ENCODE measurements around the gene PDF.
A peak's percentile ranks its signal among the peaks of the same experiment; 100 is the strongest.
"Not testable (repeated sequence)": the region's sequence is repeated elsewhere in the genome, so short reads cannot be mapped to it uniquely, and the experiment has no call there.

The PDF gene, protein sequence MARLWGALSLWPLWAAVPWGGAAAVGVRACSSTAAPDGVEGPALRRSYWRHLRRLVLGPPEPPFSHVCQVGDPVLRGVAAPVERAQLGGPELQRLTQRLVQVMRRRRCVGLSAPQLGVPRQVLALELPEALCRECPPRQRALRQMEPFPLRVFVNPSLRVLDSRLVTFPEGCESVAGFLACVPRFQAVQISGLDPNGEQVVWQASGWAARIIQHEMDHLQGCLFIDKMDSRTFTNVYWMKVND

DNA sequence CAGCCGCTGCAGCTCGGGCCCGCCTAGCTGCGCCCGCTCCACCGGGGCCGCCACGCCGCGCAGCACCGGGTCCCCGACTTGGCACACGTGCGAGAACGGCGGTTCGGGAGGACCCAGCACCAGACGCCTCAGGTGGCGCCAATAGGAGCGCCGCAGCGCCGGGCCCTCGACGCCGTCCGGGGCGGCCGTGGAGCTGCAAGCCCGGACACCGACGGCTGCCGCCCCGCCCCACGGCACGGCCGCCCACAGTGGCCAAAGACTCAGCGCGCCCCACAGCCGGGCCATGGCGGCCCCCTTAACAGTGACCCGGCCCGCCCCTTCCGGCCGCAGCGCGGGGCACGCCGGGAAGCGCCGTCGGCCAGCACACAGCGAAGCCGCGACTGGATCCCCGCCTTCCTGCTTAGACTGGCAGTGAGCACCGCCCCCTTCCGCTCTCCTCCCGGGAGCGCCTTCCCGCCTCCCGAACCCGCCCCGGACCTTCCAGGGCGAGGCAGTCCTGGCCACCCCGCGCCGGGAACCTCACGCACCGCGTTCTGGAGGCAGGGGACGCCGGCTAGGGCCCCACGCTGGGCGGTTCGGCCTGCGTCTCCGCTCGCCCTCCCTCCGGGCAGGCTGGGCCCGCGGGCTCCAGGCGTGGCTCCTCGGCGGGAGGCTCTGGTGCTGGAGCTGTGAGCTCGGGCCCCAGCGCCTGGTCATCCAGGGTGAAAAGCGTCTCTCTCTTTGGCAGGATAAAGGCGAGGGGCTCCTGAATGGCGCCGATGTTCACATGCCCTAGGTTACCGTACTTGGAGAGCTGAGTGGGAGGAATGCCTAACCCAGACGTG lies at the start of gene PDF:
TSS of gene PDF (minus strand) at position 303 of the 824 bp plus-strand sequence. CDS start at position 285, 18 bp downstream.
- DNase-seq: peak; percentile 67

DNA sequence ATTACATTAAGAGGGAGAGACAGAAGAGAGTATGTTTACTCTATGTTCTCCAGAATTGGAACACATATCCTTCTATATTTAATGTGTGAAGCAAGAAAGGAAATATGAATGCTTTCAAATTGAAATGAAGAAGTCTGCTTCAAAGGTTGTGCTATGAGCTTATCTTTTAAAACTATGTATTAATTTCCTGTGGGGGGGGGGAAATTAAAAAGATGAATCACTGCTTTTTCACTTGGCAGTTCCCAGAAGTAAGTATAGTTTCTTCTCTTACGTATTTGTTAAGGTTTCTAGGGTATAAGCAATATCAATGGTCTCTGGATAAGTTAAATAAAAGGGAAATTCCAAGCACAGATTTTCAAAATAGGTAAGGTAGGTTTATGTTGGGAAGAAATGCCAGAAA lies 48.4 kb upstream of the PDF start:
- DNase-seq: no peak

DNA sequence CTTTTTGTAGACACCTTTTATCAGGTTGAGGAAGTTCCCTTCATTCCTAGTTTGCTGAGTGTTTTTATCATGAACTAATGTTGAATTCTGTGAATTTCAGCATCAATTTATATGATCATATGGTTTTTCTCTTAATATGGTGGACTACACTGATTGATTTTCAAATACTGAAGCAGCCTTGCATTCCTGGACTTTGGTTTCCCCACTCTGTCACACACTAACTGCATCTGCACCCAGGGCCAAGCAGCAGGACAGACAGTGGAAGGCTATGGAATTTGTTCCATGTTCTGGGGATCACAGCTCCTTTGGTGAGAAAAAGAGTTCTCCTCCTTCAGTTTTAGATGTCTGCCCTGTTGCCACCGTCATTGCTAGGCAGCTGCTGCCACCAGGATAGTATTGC lies 47.6 kb upstream of the PDF start:
- DNase-seq: no peak

GRCh38 chr16:69376393-69377059 lies 46.1 kb upstream of the PDF start:
- DNase-seq: no peak

GRCh38 chr16:69373019-69373418 lies 42.6 kb upstream of the PDF start:
- no peak for DNase-seq

DNA sequence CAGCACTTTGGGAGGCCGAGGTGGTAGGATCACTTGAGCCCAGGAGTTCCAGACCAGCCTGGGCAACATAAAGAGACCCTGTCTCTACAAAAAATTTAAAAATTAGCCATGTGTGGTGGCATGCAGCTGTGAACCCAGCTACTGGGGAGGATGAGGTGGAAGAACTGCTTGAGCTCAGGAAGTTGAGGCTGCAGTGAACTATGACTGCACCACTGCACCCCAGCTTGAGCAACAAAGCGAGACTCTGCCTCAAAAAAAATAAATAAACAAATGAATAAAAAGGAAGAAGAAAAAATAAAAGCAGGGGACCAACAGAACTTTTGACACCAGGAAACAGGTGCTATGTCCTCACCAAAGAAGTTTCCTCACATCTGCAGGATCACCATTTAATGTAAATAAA lies 41.2 kb upstream of the PDF start:
- DNase-seq: no peak

DNA sequence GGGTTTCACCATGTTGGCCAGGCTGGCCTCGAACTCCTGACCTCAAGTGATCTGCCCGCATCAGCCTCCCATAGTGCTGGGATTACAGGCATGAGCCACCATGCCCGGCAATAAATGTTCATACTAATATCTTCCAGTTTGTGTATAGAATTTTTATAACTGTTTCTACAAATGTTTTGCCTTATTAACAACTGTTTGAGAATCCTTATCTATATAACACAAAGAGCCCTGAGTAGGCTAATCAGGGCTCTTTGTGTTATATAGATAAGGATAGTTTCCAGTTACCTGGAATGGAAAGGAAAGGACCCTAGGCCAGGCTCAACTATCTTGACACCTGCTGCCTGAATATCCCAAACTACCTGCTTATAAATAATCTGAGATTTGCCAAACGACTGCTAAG lies 38.5 kb upstream of the PDF start:
- DNase-seq: no peak

DNA sequence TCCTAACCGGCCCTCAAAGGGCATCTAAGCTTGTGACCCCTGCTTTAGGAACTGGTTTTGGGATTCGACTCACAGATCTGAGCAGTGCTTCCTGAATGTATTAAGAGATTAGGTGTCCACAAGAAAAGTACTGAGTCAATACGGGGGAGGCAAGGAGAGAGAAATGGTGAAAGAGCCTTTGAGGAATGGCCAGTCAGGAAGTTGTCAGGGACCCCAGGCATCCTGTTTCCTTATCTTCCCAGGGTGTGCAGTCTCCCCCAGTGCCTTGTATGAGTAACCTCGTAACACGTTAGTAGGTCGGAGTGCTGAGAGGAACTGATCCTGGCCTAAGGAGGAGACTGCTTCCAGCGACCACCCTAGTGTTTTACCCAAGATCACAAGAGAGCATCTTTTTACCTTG lies 37.6 kb upstream of the PDF start:
- no peak for DNase-seq

DNA sequence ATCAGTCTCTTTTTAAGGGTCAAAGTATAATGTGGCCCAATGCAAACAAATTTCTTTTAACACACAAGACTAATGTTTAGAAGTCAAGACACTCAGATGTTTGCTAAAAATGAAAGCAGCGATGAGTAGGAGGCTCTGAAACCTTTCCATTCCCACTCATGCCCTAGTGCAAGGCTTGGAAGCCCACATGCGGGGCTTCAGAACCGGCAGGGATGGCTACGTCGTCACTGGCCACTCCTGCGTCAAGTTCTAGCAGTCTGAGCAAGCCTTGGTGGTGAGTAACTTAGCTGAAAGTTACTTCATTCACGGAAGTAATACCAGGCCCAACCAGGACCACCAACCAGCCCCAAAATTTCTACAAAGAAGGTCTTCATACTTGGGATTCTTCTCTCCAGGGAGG lies 36.0 kb upstream of the PDF start:
- no peak for DNase-seq

DNA sequence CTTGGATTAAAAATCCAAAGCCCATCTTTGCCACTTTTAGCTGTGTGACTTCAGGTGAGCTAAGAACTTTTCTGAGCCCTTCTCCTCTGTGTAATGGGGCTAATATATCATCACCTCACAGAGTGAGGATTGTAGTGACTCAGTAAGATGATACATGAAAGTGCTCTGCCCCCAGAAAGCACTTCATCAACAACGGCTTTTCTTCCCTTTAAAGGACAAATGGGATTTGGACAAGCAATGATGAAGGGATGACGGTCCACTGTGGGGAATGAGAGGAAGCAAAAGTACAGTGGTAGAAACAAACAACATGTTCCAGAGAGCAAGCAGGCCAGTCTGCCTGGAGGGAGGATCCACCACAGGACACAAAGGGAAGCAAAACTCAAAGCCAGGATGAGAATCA lies 35.5 kb upstream of the PDF start:
- no peak for DNase-seq

- DNase-seq: no peak
These were observed 33.7 kb upstream of the PDF start for GRCh38 chr16:69364088-69364487.

- DNase-seq: no peak
These were observed 32.9 kb upstream of the PDF start for GRCh38 chr16:69363281-69363717.

- not testable (repeated sequence) for DNase-seq
These were observed 29.7 kb upstream of the PDF start for GRCh38 chr16:69360070-69360469.

DNA sequence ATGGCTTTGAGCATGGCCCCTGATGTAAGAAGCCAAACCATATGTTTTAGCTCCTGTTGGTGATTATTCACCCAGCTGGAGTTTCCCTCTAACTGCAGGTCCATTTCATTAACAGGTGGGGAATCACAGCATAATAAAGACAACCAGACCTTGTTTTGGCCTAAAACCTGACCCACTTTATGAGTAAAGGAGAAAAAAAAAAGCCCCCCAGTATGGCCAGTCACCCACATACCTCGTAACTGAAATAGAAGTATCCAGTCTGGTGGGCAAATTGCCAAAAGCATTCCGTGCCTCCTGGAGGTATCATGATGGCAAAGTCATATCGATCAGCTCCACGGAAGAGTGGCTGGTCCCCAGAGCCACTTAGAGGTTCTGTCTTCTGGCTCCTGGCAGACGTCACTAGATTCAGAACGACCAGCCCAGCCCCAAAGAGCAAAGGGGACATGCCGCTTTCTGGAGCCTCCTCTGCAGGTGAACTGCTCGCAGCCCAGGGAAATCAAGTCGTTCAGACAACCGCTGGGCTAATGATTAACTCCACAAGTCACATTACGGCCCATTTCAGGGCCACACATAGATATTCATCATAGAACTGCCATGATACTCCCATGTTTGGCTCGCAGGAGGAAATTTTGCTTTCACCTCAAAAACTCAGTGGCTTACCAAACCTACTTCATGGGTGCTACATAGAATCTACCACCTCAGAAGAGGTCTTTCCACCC lies 21.1 kb upstream of the PDF start, which contains the start of gene TMED6:
TSS of gene TMED6 (minus strand) at position 478 of the 719 bp plus-strand sequence. CDS start at position 445, 33 bp downstream.
- peak; percentile 50 for DNase-seq

- DNase-seq: no peak
These were observed 20.2 kb upstream of the PDF start for GRCh38 chr16:69350536-69351133.

- DNase-seq: no peak
These were observed 19.1 kb upstream of the PDF start for GRCh38 chr16:69349536-69349935.

DNA sequence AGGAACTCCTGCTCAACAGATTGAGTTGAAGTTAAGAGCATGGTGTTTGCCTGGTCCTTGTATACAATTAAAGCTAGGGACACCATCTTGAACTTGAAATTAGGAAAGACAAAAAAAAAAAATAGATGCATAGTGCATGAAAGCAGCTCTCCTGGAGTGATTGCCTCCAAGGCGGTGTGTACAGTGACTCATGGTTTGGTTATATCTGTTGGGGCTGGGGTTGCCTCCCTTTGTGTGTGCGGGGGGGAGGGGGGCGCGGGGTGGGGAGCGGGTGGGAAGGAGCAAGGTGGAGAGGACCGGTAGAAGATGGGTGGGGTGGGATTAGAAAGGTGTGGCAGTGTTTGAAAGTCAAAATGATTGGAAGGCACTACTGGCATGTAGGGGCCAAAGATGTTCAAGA lies 17.8 kb upstream of the PDF start:
- no peak for DNase-seq

GRCh38 chr16:69346683-69347082 lies 16.3 kb upstream of the PDF start:
- no peak for DNase-seq

DNA sequence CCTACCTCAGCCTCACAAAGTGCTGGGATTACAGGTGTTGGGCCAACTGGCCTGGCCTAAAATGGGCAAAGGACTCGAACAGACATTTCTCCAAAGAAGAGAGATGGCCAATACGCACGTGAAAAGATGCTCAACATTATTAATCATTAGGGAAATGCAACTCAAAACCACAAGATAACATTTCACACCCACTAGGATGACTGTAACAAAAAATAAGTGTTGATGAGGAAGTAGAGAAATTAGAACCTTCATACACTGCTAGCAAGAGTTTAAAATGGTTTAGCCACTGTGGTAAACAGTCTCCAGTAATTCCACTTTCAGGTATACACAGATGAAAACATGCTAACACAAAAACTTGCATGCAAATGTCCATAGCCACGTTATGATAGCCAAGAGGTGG lies 15.5 kb upstream of the PDF start:
- no peak for DNase-seq

- no peak for DNase-seq
These were observed 13.8 kb upstream of the PDF start for GRCh38 chr16:69344171-69344570.

DNA sequence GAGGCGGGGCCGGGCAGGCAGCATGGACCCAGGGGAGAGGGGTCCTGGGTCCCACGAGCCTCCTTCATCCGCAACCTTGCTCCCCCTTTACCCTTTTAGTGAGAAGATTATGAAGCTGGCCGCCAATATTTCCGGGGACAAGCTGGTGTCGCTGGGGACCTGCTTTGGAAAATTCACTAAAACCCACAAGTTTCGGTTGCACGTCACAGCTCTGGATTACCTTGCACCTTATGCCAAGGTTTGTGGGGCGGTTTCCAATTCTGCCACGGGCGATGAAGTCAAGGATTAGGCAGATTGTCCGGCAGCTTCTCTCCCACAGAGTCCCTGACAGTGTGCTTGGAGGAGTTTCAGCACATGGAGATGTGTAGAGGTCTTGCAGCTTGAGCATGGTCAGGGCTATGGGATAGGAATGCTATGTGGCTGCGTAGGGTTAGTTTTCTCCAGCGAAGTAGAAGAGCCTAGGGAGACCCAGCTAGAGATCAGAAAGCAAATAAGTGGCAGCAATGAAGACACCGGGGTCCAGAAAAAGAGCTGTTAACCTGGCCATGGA lies 9.8 kb upstream of the PDF start:
- DNase-seq: no peak

All from NCI-H526 treated with DMSO at 0.1 percent for 48 hours (cell line).